H1 (cell line): ENCODE data around the gene MLANA. TPM values are rescaled to one million over a fixed set of nuclear protein-coding genes. Genes with fewer than 3 reads are reported as not detected.

Experiments
- ATF3 ChIP-seq: IDR thresholded peaks from 2 replicates; pipeline ENCODE4 v1.6.1; 2011; ENCODE audit warnings: low read depth, mild to moderate bottlenecking, low read length; ENCODE audit not compliant: insufficient read depth
- polyA plus RNA-seq, 7 experiments: library from polyadenylated mRNA; depleted of rRNA in 3 of 7; stranded (reverse) in 5 of 7; unstranded in 2 of 7; fragments of >200 nt in 5 of 7; fragments of 200-250 nt in 2 of 7; gene quantifications; 1 replicate in 5 of 7; 2 replicates in 1 of 7; 4 replicates in 1 of 7; pipeline versions ENCODE4 v1.2.1 to v1.2.3, GENCODE V29; 2011 to 2013; ENCODE audit warnings: missing spikeins in 2 of 7, mixed read lengths in 2 of 7
- total RNA-seq: library from RNA; stranded (reverse); fragmentation: NEBNext Ultra II Directional; extraction: Animal tissue kit (Norgen Biotek cat#: 25700); gene quantifications from 2 replicates; pipeline ENCODE4 v1.2.1, GENCODE V29; 2021

Gene MLANA
- total and polyA plus RNA-seq, 2 of the 8 experiments (the other 6 are each of a cell fraction or from before 2014, with no cell fraction given): not detected

DNA sequence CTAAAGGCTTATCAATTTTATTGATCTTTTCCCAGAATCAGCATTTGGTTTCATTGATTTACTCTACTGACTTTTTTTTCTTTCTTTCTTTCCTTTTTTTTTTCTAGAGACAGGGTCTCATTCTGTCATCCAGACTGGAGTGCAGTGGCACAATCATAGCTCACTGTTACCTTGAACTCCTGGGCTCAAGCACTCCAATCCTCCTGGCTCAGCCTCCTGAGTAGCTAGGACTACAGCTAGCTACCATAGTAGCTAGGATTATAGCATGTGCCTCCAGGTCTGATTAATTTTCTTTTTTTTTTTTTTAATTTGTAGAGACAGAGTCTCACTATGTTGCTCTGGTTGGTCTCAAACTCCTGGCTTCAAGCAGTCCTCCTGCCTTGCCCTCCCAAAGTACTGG, 11.7 kb downstream of the MLANA start (continued):
- no peak for TF ChIP-seq ATF3
